GM21825 (cell line): Measurements from ENCODE around the gene DNASE1L1.

Experiments used
- ATAC-seq: cut with Tn5 transposase; IDR thresholded peaks from one replicate; pipeline ENCODE4 v1.9.1; 2021; ENCODE audit warnings: mild to moderate bottlenecking, moderate library complexity; ENCODE audit not compliant: unreplicated experiment

DNASE1L1 gene, protein sequence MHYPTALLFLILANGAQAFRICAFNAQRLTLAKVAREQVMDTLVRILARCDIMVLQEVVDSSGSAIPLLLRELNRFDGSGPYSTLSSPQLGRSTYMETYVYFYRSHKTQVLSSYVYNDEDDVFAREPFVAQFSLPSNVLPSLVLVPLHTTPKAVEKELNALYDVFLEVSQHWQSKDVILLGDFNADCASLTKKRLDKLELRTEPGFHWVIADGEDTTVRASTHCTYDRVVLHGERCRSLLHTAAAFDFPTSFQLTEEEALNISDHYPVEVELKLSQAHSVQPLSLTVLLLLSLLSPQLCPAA

DNA sequence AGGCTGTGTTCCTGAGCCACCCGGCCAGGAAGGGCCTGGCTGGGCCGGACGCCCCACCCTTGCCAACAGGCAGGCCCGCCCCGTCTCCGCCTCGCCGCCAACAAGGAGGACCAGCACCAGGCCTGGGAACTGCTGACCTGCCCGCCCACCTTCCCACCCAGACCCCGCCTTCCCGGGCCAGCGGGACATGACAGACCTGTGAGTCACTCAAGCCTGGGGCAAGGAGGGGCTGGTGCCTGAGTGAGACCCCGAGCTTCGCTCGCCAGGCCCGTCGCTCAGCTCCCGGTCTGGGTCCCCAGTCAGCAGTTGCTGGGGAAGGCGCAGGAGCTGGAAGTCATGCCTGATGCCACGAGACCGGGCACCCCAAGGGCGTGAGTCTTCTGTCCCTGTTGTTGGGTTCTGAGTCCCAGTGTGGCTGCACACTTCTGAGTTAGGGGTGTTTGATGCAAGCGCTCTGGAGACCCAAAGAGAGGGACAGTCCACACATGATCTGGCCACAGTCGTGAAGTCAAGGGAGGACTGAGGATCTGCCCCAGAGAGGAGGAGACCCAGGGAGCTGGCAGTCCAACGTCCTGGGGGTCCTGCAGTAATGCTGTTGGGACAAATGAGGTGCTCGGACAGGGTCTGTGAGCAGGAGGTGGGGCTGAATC, at the start of gene DNASE1L1:
DNASE1L1 (minus strand) TSS at position 33 of the 650 bp plus-strand sequence. CDS start 3,686 bp downstream, outside the sequence.
- no peak for ATAC-seq

DNA sequence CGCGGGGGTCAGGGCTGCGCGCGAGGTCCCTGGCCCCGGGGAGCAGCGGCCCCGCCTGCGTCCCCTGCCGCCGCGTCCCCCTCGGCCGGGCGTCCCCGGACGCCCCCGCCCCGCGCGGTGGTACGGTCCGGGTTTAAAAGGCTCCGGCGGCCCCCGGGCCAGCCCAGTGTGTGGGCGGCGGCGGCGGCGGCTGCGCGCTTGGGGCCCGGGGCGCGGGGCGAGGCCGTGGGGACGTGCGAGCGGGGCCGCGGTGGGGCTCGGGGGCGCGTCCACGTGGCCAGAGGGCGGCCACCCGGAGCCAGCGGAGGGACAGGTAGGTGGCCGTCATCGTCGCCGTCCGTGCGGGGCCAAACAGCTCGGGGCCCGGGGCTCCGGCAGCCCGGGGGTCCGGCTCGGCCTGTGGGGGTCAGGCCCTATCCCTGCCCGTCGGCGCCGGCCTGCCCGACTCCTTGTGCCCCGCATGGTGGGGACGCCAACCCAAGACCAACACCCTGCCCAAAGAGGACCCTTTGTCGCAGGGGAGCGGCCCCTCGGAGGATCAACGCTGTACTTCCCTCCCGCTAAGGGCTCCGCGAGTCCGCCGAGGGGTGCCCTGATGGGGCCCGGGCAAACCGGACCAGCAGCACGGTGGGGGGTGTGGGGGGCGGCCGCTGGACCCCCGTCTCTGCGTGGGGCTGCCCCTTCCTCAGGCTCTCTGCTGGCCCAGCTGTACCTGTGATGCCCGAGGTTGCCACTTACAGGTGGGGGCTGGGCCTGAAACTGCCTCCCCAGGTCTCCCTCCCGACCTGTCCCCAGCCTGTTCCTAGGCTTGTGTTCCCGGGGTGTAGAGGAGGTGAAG, 49.3 kb upstream of the DNASE1L1 start, which contains the start of gene PLXNA3:
PLXNA3 (plus strand) TSS at position 166 of the 838 bp plus-strand sequence. CDS start 1,903 bp downstream, outside the sequence.
- peak; percentile 44 for ATAC-seq

DNA sequence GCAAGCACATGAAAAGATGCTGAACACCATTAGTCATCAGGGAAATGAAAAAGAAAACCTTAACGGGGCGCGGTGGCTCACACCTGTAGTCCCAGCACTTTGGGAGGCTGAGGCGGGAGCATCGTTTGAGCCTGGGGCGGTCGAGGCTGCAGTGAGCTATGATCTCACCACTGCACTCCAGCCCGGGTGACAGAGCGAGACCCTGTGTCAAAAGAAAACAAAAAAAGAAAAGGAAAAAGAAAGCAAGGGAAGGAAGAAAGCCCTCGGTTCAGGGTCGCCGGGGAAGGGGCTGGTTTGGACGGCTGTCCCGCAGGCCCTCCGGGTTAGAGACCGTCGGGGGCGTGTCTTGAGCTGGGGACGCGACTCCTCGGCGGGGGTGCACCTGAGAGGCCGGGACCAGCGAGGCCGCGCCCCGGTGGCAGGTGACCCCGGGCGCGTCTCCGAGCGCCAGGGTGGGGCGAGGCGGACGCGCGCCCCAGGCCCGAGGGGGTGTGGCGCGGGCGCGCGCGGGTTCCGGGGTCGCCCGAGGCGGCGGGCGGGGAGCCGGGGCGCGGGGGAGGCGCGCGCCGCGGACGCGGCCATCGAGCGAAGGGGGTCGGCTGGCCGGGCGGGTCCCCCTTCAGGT, 48.5 kb upstream of the DNASE1L1 start:
- peak; percentile 61 for ATAC-seq

DNA sequence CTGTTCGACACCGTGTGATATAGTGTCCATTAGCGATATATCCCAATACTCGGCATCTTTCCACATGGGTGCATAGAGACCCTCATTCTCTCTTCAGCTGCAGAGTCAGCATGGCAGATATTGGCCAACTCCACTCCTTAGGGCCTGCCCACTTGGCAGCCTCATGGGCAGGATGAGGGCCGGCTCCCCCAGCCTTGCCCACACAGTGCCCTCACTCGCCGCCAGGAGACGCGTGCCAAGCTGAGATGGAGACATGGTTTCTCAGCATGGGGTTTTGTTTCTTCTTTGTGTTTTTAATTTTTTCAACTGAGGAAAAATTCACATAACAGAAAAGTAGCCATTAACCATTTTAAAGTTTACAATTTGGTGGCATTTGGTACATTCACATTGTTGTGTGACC, 43.8 kb upstream of the DNASE1L1 start:
- no peak for ATAC-seq

DNA sequence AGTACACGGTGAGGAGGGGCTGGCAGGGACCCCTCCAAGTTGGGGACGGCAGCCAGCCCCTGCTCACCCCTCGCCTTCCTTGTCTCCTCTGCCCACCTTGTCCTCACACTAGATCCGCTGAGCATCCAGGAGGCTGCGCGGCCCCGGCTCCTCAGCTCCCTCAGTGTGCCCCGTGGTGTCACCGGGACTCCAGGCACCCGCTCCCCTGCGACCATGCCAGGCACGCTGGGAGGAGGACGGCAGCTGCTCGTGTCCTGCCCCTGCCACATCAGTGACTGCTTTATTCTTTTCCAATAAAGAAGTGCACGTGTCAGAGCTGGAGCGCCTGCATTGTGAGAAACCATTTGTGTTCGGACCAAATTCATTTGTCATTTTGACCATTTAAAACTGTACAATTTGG, 41.3 kb upstream of the DNASE1L1 start:
- ATAC-seq = no peak

DNA sequence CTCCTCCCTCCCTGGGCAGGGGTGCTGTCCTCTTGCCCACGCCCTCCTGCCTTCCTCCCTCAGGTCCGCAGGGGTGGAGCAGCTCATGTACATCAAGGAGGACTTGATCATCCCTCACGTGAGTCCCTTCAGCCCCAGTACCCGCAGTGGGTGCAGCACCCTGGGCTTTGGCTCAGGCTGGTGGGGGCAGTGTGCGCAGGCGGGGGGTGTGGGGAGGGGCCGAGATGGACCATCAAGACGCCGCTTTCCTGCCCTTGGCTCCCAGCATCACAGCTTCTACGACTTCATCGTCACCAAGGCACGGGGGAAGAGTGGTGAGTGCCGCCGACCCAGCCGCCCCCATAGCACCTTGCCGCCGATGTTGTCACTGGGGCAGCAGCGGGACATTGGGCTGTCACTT, 40.6 kb upstream of the DNASE1L1 start:
- ATAC-seq = no peak

DNA sequence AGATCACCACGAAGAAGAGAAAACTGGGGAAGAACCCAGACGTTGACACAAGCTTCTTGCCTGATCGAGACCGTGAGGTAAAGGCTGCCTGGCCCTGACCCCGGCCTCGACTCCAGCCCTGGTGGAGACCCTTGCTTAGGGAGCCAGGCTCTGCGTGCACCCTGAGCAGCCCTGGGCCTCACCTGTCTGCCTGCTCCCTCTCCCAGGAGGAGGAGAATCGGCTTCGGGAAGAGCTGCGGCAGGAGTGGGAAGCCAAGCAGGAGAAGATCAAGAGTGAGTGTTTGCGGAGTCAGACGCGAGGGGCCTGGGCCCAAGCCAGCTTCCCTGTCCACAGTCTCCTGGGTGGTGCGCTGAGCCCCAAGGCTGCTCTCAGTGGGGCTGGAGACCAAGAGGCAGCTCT, 39.4 kb upstream of the DNASE1L1 start:
- no peak for ATAC-seq

DNA sequence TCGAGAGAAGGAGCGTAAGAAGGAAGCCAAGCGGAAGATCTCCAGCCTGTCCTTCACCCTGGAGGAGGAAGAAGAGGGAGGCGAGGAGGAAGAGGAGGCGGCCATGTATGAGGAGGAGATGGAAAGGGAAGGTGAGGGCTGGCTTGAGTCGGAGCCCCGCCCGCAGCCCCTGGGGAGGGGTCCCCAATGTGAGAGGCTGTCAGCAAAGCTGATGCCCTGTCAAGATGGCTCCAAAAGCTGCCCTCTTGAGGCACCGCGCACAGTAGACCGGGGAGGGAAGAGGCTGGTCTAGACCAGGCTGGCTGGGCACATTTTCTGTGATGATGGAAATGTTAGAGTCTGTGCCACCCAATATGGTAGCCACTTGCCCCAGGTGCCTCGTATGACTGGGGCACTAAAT, 37.4 kb upstream of the DNASE1L1 start:
- ATAC-seq = no peak

DNA sequence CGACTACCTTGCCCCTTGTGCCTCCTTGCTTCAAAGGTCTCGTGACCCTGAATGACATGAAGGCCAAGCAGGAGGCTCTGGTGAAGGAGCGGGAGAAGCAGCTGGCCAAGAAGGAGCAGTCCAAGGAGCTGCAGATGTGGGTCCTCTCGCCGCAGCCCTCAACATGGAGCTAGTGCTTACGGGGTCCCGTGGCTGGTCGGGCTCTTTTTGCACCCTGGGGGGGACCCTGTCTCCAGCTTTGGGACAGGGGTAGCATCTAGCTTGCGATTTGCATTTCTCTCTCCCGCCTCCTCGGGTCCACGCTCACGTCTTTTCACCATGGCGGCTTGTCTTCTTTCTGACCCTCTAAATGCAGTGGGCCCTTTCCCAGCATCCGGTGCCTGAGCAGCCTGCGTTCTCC, 36.7 kb upstream of the DNASE1L1 start:
- no peak for ATAC-seq

DNA sequence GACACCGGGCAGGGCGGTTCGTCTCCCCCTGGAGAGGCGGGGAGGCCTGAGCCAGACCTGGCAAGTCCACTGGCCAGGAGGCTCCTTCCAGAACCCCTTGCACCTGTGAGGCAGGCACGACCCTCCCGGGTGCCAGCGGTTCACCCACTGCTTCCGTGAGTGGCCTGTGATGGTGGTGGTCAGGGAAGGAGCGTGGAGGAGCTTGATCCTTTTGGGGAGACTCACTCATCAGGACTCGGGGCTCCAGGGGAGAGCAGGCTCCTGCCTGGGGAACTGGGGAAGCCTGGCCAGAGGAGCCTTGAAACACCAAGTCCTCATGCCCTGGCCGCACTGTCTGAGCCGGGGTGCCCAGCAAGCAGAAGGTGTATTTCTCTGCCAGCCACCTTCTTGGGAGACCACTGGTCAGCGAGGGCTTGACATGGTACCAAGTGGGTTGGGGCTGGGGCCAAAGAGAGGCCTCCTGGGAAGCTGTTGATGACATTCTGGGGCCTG, 35.7 kb upstream of the DNASE1L1 start:
- no peak for ATAC-seq

DNA sequence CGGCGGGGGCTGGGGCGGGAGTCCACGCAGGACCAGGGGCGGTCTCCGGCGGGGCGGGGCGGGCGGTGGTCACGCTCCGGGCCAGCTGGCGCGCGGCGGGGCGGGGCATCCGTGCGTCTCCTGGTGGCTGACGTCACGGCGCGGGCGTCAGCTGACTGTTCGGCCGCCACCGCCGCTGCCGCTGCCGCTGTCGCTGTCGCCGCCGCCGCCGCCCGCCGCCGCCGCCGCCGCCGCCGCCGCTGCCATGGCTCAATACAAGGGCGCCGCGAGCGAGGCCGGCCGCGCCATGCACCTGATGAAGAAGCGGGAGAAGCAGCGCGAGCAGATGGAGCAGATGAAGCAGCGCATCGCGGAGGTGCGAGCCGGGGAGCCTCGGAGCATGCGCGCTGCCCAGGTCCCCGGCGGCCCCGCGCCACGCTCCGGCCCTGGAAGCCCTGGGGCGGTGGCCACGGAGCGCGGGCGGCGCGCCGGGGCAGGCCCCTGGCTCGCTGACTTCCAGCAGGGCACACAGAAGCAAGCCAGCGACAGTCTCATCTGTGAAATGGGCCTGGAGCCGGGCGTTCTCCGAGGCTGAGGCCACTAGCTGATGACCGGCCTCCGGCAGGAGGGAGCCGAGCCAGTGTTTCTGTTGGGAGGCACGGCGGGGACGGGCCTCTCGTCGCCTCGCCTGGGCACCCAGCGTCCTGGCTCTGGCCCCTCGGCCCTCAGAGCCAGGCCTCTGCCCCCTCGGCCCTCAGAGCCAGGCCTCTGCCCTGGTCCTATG, 35.1 kb upstream of the DNASE1L1 start, which contains the start of gene FAM50A:
FAM50A (plus strand) TSS at position 150 of the 763 bp plus-strand sequence; CDS start at position 245, 95 bp downstream.
- ATAC-seq = peak; percentile 74

DNA sequence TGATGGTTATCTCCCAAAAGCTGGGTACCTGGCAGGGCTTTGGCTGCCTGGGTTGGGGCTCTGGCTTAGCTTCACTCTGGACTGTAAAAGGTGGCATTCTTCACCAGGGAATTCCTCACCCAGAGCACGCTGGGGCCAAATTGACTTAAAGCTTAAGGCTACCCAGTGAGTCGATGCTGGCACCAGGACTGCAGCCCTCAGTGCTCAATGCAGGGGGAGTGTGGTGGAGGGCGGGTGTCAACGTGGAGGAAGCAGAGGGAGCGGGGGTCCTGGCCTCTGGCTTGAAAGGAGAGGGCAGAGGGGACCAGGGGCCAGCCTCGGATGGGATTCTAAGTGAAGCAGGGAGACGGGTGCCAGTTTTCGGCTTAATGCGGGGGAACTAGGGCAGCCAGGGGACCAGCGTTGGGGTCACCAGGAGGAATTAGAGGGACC, 34.4 kb upstream of the DNASE1L1 start:
- ATAC-seq = no peak

DNA sequence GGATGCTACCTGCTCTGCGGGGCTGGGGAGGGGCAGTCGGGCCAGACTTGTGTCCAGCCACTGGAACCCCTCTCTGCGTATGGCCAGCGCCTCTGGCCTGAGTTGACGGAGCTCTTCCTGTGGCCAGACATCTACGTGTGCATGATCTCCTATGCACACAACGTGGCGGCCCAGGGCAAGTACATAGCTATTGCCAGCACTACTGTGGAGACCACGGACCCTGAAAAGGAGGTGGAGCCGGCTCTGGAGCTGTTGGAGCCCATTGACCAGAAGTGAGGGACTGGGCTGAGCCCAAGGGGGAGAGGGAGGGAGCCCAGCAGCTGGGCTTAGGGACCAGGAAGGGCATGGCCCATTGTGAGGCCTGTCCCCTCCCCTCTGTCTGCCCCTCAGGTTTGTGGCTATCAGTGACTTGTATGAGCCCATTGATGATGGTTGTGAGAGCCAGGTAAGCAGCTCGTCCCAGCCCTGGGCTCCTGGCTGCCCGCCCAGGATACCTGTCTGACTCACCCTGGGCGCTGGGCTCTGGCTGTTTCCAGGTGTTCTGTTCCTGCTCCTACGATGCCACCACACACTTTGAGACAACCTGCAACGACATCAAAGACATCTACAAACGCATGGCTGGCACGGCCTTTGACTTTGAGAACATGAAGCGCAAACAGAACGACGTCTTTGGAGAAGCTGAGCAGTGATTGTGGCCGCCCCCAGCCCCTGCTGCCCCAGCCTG, 33.1 kb upstream of the DNASE1L1 start:
- no peak for ATAC-seq

DNA sequence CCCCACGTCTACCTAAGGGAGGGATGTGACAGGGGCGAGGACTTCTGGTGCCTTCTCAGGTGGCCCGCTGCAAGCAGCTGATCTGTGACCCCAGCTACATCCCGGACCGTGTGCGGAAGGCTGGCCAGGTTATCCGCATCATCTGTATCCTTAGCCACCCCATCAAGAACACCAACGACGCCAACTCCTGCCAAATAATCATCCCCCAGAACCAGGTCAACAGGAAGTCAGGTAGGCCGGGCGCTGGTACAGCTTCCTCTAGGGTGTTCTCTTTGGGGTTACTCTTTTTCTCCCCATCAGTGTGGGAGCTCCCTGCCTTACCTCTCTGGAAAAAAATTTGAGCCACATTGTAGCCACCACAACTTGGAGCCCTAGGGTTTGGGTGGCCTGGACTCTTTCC, 32.5 kb upstream of the DNASE1L1 start:
- ATAC-seq = no peak

DNA sequence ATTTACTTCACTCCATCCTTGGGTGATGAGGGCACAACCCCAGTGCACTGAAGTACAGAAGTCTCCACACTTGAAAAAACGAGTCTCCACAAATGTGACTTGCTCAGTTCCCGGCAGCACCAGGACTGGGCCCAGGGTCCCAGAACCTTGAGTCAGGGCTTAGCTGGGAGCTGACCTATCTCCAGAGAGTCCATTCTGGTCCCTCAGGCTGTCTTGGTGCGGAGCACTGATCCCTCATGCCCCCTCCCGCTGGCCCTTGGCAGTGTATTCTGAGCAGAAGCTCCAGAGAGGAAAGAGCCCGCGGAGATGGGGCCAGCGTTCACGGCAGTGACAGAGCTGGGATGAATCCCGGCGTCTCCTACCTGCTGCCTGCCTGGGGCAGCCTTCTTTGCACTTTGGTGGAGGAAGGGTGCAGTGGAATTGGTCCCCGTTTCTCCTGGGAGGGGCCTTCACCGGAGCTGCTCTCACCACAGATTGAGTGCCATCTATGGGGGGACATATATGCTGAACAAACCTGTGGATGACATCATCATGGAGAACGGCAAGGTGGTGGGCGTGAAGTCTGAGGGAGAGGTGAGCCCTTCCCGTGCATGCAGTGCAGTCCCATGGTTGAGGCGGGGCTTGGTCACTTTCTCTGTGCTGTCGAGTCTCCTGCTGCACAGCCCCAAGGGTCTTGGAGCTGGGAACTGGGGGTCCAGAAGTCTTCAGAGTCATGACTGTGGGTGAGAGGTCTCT, 31.7 kb upstream of the DNASE1L1 start:
- ATAC-seq = no peak

DNA sequence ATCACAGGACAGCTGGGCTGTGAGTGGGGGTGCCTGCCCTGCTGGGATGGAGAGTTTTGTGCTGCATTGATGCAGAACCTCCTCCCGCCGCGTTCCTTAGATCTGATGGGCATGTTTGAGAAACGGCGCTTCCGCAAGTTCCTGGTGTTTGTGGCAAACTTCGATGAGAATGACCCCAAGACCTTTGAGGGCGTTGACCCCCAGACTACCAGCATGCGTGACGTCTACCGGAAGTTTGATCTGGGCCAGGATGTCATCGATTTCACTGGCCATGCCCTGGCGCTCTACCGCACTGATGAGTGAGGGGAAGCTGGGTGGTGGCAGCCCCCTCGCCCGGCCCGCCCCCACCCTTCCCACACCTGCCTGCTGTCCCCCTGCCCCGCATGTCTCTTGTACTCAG, 30.8 kb upstream of the DNASE1L1 start:
- no peak for ATAC-seq

DNA sequence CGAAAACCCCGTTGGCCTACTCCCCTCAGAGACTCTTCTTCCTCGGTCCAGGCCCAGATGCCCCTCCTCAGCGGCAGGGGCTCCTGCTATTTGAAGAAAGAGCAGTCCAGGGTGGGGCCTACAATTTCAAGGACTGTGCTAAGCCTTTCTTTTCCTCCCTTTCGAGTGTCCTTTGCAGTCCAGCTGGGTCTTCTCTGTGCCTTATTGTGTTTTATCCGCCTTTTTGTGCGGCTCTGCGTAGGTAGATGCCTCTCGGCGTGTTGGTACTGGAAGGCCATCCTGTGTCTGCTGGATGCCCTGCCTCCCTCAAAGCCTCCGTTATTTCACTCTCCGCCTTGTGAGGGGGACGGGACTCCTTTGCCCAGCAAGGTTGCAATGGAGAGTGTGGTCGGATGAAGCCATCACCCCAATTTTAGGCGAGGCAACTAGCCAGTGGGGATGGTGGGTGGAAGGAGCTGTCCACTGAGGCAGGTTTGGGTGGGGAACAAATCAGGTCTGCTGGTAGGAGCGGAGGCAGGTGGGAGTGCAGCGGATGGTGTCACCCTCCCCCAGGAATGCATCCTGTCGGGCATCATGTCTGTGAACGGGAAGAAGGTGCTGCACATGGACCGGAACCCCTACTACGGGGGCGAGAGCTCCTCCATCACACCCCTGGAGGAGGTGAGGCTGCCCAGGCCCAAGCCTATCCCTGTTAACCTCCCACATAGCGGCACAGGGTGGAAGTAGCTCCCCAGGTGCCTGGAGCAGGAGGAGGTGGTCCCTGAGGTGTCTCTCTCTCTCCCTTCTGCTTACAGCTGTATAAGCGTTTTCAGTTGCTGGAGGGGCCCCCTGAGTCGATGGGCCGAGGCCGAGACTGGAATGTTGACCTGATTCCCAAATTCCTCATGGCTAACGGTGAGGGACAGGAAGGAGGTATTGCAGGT, 29.2 kb upstream of the DNASE1L1 start:
- ATAC-seq = no peak
